ENCODE data around the gene SLAMF6.

SLAMF6 gene

DNA sequence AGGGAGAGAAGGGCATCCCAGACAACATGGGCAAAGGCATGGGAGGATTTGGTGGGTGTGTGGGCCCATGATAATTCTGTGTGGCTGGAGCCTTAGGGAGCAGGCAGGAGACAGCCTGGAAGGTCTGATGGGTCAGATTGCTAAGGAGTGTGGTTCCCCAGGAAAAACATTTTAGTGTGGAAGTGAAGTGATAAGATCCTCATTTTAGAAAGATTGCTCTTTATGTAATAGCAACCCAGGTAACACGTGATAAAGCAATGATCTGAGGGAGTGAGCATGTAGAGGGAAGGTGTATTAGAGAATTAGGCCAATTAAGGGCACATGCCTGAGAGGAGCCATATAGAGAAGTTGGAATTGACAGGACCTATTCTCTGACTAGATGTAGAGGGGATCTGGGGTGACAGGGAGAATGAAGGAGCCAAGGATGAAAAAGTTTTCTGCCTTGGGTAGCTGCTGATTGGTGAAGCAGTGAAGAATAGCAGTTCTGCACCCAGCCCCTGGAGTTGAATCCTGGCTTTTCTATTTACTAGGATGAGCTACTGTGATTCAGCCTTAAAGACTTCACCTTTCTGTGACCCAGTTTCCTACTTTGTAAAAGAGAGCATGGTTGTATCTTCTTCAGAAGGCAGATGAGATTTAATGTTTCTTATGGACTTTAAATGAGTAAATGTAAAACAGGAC, 18.7 kb upstream of the SLAMF6 start:
- no peak overlapping the region for H2AFZ ChIP-seq (ENCODE audit: low read depth, low read length)
- no peak for DNase-seq
- no peak for TF ChIP-seq EZH2 (IDR thresholded peaks at IDR 0.05; ENCODE audit: borderline replicate concordance, low read depth, low read length, severe bottlenecking)
- TF ChIP-seq, protein P1, sequence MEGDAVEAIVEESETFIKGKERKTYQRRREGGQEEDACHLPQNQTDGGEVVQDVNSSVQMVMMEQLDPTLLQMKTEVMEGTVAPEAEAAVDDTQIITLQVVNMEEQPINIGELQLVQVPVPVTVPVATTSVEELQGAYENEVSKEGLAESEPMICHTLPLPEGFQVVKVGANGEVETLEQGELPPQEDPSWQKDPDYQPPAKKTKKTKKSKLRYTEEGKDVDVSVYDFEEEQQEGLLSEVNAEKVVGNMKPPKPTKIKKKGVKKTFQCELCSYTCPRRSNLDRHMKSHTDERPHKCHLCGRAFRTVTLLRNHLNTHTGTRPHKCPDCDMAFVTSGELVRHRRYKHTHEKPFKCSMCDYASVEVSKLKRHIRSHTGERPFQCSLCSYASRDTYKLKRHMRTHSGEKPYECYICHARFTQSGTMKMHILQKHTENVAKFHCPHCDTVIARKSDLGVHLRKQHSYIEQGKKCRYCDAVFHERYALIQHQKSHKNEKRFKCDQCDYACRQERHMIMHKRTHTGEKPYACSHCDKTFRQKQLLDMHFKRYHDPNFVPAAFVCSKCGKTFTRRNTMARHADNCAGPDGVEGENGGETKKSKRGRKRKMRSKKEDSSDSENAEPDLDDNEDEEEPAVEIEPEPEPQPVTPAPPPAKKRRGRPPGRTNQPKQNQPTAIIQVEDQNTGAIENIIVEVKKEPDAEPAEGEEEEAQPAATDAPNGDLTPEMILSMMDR (IDR thresholded peaks at IDR 0.05; ENCODE audit: borderline replicate concordance, extremely low read depth, low read length, poor library complexity, severe bottlenecking): no peak
- H3K36me3 ChIP-seq (ENCODE audit: insufficient read depth, low read length): no peaks in the 10 kb centered on the region; the same call in 1 of the 2 replicates
- peak overlapping the region; percentile 94 for H3K27ac ChIP-seq (ENCODE audit: low read length)
- H3K9me3 ChIP-seq (ENCODE audit: insufficient read depth, low read length, severe bottlenecking): no peaks in the 10 kb centered on the region
- no peaks in the 10 kb centered on the region for H4K20me1 ChIP-seq (ENCODE audit: insufficient read depth, low read length)
- peaks cover 38% of the 10 kb centered on the region for H3K4me1 ChIP-seq (ENCODE audit: insufficient read depth, low read length)
- H3K4me2 ChIP-seq (ENCODE audit: insufficient read depth, low read length): no peak overlapping the region
- no peak for ATAC-seq (ENCODE audit: insufficient read depth, low read depth)
- H3K79me2 ChIP-seq (ENCODE audit: insufficient read depth, low read length): no peaks in the 10 kb centered on the region
- H3K27me3 ChIP-seq (ENCODE audit: insufficient read depth, low read length, poor library complexity): no peaks in the 10 kb centered on the region
- no peak overlapping the region for H3K9ac ChIP-seq (ENCODE audit: low read depth, low read length)
- no peak overlapping the region for H3K4me3 ChIP-seq (ENCODE audit: low read depth in 1 of 2, low read length in 2 of 2)

DNA sequence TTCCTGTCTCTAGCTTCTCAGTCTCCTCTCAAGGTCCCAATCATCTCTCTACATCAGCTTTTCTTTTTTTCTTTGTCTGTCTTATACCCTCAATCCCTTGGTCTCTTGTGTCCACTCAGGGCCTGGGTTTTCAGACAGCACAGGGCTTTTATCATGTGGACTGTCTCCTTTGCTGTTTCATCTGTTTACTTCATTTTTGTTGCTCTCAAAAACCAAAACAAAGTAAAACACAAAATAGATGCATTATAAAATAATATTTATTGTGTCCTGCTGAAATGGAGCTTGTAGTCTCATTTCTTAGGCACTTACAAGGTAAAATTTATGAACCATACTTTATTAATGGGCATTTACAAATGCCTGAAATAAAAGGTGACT, 17.8 kb upstream of the SLAMF6 start:
- Histone ChIP-seq H3K9ac (ENCODE audit: low read depth, low read length) (peak overlapping the region; percentile 53), H3K9me3 (ENCODE audit: insufficient read depth, low read length, severe bottlenecking) (peaks cover 3% of the 10 kb centered on the region), H3K4me2 (ENCODE audit: insufficient read depth, low read length) (peak overlapping the region; percentile 64), H4K20me1 (ENCODE audit: insufficient read depth, low read length) (no peaks in the 10 kb centered on the region), H3K27me3 (ENCODE audit: insufficient read depth, low read length, poor library complexity) (no peaks in the 10 kb centered on the region), H3K79me2 (ENCODE audit: insufficient read depth, low read length) (no peaks in the 10 kb centered on the region), H3K27ac (ENCODE audit: low read length) (peak overlapping the region; percentile 94), H2AFZ (ENCODE audit: low read depth, low read length) (peak overlapping the region; percentile 41; the same call in 1 of the 2 replicates), H3K4me3 (ENCODE audit: low read depth in 1 of 2, low read length in 2 of 2) (peak overlapping the region in 1 of 2 experiments; percentile 38; a peak in 1 of 4 replicates), H3K4me1 (ENCODE audit: insufficient read depth, low read length) (peaks cover 38% of the 10 kb centered on the region), H3K36me3 (ENCODE audit: insufficient read depth, low read length) (no peaks in the 10 kb centered on the region)
- TF ChIP-seq, protein P1 (IDR thresholded peaks at IDR 0.05; ENCODE audit: borderline replicate concordance, extremely low read depth, low read length, poor library complexity, severe bottlenecking): no peak
- no peak for TF ChIP-seq EZH2 (IDR thresholded peaks at IDR 0.05; ENCODE audit: borderline replicate concordance, low read depth, low read length, severe bottlenecking)
- ATAC-seq (ENCODE audit: insufficient read depth, low read depth) (no peak), DNase-seq (no peak)

DNA sequence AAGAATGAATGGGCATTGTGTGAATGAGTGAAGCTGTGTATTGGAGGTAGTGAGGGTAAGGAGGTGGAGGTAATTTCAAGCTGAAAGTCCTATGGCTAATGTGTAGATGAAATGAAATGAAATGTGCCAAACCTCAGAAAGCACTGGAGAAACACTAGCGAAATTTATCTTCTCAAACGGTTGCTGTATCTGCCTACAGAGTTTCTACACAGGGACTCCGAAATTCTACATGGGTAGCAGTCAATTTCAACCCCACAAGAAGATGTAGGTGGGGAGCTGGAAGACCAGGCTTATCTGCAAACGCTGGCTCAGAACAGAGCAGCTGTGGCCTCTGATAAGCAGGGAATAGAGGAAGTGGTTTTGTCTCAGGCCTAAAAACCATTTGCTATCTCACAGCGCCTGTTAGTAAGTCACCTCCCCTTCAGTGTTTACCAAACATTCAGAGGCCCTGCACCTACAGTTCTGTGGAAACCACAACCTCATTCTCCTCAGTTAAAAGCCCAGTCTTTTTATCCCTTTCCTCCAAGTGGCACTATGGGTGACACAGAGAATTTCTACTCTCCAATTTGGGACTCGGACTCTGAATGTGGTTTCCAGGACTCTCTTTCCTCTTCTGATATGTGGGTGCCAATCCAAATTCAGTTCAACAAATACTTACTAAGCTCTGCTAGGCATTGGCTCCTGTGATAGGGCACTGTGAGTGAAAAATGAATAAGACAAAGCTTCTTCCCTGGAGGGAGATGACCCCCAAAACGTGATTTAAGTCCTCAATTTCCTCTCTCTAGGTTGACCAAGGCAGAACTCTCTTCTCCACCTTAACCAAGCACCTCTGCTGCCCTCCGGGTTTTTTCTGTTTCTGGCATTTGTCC, 17.2 kb upstream of the SLAMF6 start:
- Histone ChIP-seq H3K36me3 (ENCODE audit: insufficient read depth, low read length) (0 out of 2 replicates have a peak, but pooled peaks cover 2% of the 10 kb centered on the region), H3K79me2 (ENCODE audit: insufficient read depth, low read length) (no peaks in the 10 kb centered on the region), H3K9me3 (ENCODE audit: insufficient read depth, low read length, severe bottlenecking) (peaks cover 10% of the 10 kb centered on the region), H3K4me2 (ENCODE audit: insufficient read depth, low read length) (peak overlapping the region; percentile 64), H3K4me1 (ENCODE audit: insufficient read depth, low read length) (peaks cover 38% of the 10 kb centered on the region), H3K27me3 (ENCODE audit: insufficient read depth, low read length, poor library complexity) (no peaks in the 10 kb centered on the region), H2AFZ (ENCODE audit: low read depth, low read length) (peak overlapping the region; percentile 41), H3K4me3 (ENCODE audit: low read depth in 1 of 2, low read length in 2 of 2) (peak overlapping the region in 1 of 2 experiments; percentile 38; a peak in 2 of 4 replicates), H4K20me1 (ENCODE audit: insufficient read depth, low read length) (no peaks in the 10 kb centered on the region), H3K27ac (ENCODE audit: low read length) (peak overlapping the region; percentile 94), H3K9ac (ENCODE audit: low read depth, low read length) (peak overlapping the region; percentile 53)
- TF ChIP-seq, protein P1 (IDR thresholded peaks at IDR 0.05; ENCODE audit: borderline replicate concordance, extremely low read depth, low read length, poor library complexity, severe bottlenecking): peak; percentile 23
- TF ChIP-seq EZH2 (IDR thresholded peaks at IDR 0.05; ENCODE audit: borderline replicate concordance, low read depth, low read length, severe bottlenecking): no peak
- DNase-seq: peak; percentile 88
- peak; percentile 96 for ATAC-seq (ENCODE audit: insufficient read depth, low read depth)
